Measurements from ENCODE around the gene KCNAB2.

DNA sequence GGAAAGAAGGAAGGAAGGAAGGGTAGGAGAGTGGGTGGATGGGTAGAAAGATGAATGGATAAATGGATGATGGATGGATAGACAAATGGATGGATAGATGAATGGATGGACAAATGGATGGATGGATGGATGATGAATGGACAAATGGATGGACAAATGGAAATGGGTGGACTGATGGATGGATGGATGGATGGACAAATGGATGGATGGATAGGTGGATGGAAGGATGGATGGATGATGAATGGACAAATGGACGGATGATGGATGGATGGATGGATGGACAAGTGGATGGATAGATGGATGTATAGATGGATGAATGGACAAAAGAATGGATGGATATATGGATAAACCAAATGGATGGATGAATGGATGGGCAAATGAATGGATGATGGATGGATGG is 103.9 kb downstream of the KCNAB2 start:
- TF ChIP-seq, protein P1, sequence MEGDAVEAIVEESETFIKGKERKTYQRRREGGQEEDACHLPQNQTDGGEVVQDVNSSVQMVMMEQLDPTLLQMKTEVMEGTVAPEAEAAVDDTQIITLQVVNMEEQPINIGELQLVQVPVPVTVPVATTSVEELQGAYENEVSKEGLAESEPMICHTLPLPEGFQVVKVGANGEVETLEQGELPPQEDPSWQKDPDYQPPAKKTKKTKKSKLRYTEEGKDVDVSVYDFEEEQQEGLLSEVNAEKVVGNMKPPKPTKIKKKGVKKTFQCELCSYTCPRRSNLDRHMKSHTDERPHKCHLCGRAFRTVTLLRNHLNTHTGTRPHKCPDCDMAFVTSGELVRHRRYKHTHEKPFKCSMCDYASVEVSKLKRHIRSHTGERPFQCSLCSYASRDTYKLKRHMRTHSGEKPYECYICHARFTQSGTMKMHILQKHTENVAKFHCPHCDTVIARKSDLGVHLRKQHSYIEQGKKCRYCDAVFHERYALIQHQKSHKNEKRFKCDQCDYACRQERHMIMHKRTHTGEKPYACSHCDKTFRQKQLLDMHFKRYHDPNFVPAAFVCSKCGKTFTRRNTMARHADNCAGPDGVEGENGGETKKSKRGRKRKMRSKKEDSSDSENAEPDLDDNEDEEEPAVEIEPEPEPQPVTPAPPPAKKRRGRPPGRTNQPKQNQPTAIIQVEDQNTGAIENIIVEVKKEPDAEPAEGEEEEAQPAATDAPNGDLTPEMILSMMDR (IDR thresholded peaks at IDR 0.05; ENCODE audit: low read length) = no peak
- no peak for TF ChIP-seq EZH2phosphoT487 (IDR thresholded peaks at IDR 0.05; ENCODE audit: low read length)

All from MM.1S (cell line).